ENCODE results near the gene OR6C70.
"Not testable (repeated sequence)": the region's sequence is repeated elsewhere in the genome, so short reads cannot be mapped to it uniquely, and the experiment has no call there.

DNA sequence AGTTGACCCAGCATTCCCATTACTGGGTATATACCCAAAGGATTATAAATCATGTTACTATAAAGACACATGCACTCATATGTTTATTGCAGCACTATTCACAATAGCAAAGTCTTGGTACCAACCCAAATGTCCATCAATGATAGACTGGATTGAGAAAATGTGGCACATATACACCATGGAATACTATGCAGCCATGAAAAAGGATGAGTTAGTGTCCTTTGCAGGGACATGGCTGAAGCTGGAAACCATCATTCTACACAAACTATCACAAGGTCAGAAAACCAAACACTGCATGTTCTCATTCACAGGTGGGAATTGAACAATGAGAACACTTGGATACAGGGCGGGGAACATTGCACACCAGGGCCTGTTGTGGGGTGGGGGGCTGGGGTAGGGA lies 5.0 kb downstream of the OR6C70 start:
- not testable (repeated sequence) for TF ChIP-seq MAZ (IDR thresholded peaks at IDR 0.05; ENCODE audit: borderline replicate concordance, low read depth, low read length); RCOR1 (IDR thresholded peaks at IDR 0.05; ENCODE audit: insufficient replicate concordance, low read length); SMC3 (IDR thresholded peaks at IDR 0.05; ENCODE audit: low read depth, low read length); POLR2A (IDR thresholded peaks at IDR 0.05; ENCODE audit: low read depth, low read length)
- TF ChIP-seq, protein P1, sequence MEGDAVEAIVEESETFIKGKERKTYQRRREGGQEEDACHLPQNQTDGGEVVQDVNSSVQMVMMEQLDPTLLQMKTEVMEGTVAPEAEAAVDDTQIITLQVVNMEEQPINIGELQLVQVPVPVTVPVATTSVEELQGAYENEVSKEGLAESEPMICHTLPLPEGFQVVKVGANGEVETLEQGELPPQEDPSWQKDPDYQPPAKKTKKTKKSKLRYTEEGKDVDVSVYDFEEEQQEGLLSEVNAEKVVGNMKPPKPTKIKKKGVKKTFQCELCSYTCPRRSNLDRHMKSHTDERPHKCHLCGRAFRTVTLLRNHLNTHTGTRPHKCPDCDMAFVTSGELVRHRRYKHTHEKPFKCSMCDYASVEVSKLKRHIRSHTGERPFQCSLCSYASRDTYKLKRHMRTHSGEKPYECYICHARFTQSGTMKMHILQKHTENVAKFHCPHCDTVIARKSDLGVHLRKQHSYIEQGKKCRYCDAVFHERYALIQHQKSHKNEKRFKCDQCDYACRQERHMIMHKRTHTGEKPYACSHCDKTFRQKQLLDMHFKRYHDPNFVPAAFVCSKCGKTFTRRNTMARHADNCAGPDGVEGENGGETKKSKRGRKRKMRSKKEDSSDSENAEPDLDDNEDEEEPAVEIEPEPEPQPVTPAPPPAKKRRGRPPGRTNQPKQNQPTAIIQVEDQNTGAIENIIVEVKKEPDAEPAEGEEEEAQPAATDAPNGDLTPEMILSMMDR (conservative IDR thresholded peaks at IDR 0.05; ENCODE audit: low read depth, low read length) = not testable (repeated sequence)
